Upper lobe of left lung (tissue), 6 donors: ENCODE results near the gene SKIL. TPM values are rescaled to one million over a fixed set of nuclear protein-coding genes. Genes with fewer than 3 reads are reported as not detected.
A peak's percentile ranks its signal among the peaks of the same experiment; 100 is the strongest.
"Not testable (repeated sequence)": the region's sequence is repeated elsewhere in the genome, so short reads cannot be mapped to it uniquely, and the experiment has no call there.

Experiments
- ATAC-seq, 2 donors: fragments of 200-7000 bp; cut with Tn5 transposase; one replicate each; pipeline ENCODE4 v1.9.1; 2022; ENCODE audit warnings: mild to moderate bottlenecking in 2 of 2, moderate library complexity in 2 of 2; ENCODE audit not compliant: low FRiP score in 2 of 2
- DNase-seq, 2 donors: peaks; one replicate each; pipeline ENCODE4 v3.0.0-alpha.2; 2019 to 2020
- H3K27ac ChIP-seq, 4 donors: fragments of 200-600 bp; sonication (generic); one replicate each; pipeline ENCODE4 v1.5.1; 2016 to 2019
- H3K27me3 ChIP-seq, 4 donors: fragments of 200-600 bp; sonication (generic); one replicate each; pipeline ENCODE4 v1.5.1; 2017 to 2019
- H3K36me3 ChIP-seq, 4 donors: fragments of 200-600 bp; sonication (generic); one replicate each; pipeline ENCODE4 v1.5.1; 2016 to 2019
- H3K4me1 ChIP-seq, 4 donors: fragments of 200-600 bp; sonication (generic); one replicate each; pipeline ENCODE4 v1.5.1; 2018 to 2019
- H3K4me3 ChIP-seq, 4 donors: fragments of 200-600 bp; sonication (generic); one replicate each; pipeline ENCODE4 v1.5.1; 2017 to 2019; ENCODE audit warnings: mild to moderate bottlenecking in 2 of 4, moderate library complexity in 1 of 4
- H3K9me3 ChIP-seq, 4 donors: fragments of 200-600 bp; sonication (generic); one replicate each; pipeline ENCODE4 v1.5.1; 2018 to 2019
- CTCF ChIP-seq, 6 experiments: fragments of 450-650 bp in 4 of 6; fragments of 200-600 bp in 2 of 6; sonication (generic) in 2 of 6; IDR thresholded peaks; one replicate each; pipeline ENCODE4 v1.5.1; 2016 to 2019; ENCODE audit warnings: antibody characterized with exemption in 6 of 6
- EP300 ChIP-seq, 4 donors: sonication (generic); formaldehyde crosslinking; IDR thresholded peaks; one replicate each; pipeline ENCODE4 v1.5.1; 2017; ENCODE audit warnings: antibody characterized with exemption in 4 of 4, control low read depth in 2 of 4
- POLR2A ChIP-seq, 4 donors: fragments of 450-650 bp; IDR thresholded peaks; one replicate each; pipeline ENCODE4 v1.5.1; 2016 to 2017; ENCODE audit warnings: antibody characterized with exemption in 4 of 4, mild to moderate bottlenecking in 2 of 4
- POLR2AphosphoS5 ChIP-seq, 2 donors: sonication (generic); formaldehyde crosslinking; IDR thresholded peaks; one replicate each; pipeline ENCODE4 v1.5.1; 2017; ENCODE audit warnings: antibody characterized with exemption in 2 of 2
- WGBS, 2 donors: methylation state at CpG; one replicate each; pipeline ENCODE4 v1.1.5; 2017 to 2018; 5-methylcytosine and 5-hydroxymethylcytosine counted together
- total RNA-seq, 6 donors: library from RNA; depleted of rRNA in 4 of 6; stranded (reverse); fragments of >200 nt in 4 of 6; gene quantifications; one replicate each; pipeline versions ENCODE4 v1.1.0 to v1.2.1, GENCODE V29; 2016 to 2021
- donor health status: DM: no; HTN: no; CAD: no; lungs with moderate emphysema.
- donor health status: DM: no; HTN: yes; CAD: no; lungs with severe emphysema.

The SKIL gene
- total RNA-seq, 6 donors from 2014 or later, result 26.2 to 80.8 (median 69.3) TPM

GRCh38 chr3:170330366-170330765, 27.1 kb upstream of the SKIL start:
- Histone ChIP-seq H3K4me1 (peaks cover 0 to 5% (median 1%) of the 10 kb centered on the region in 4 donors), H3K9me3 (no peaks in the 10 kb centered on the region), H3K4me3 (no peak overlapping the region), H3K36me3 (no peaks in the 10 kb centered on the region), H3K27me3 (no peaks in the 10 kb centered on the region), H3K27ac (no peak overlapping the region)
- ATAC-seq, result peak in 1 of 2 donors; percentile 57
- TF ChIP-seq POLR2A (IDR thresholded peaks at IDR 0.05), result no peak
- no peak for TF ChIP-seq POLR2AphosphoS5 (IDR thresholded peaks at IDR 0.05)
- no peak for TF ChIP-seq EP300 (IDR thresholded peaks at IDR 0.05)
- TF ChIP-seq CTCF (IDR thresholded peaks at IDR 0.05), result no peak
- no peak for DNase-seq
- whole genome bisulfite sequencing, 2 donors, result 80 to 85% methylated on average over 5 of the region's 5 CpGs

GRCh38 chr3:170331143-170331542, 26.4 kb upstream of the SKIL start:
- Histone ChIP-seq H3K9me3 (no peaks in the 10 kb centered on the region), H3K27me3 (no peaks in the 10 kb centered on the region), H3K4me1 (peaks cover 0 to 5% (median 1%) of the 10 kb centered on the region in 4 donors), H3K36me3 (no peaks in the 10 kb centered on the region), H3K4me3 (no peak overlapping the region), H3K27ac (no peak overlapping the region)
- 41 to 44% methylated on average over 4 of the region's 4 CpGs for WGBS, 2 donors
- ATAC-seq (peak in 1 of 2 donors; percentile 35), DNase-seq (peak in 1 of 2 donors; percentile 31)
- TF ChIP-seq EP300 (IDR thresholded peaks at IDR 0.05), result no peak
- TF ChIP-seq CTCF (IDR thresholded peaks at IDR 0.05), result no peak
- no peak for TF ChIP-seq POLR2A (IDR thresholded peaks at IDR 0.05)
- no peak for TF ChIP-seq POLR2AphosphoS5 (IDR thresholded peaks at IDR 0.05)

- no peaks in the 10 kb centered on the region for H3K27me3 ChIP-seq
- H3K36me3 ChIP-seq, result no peaks in the 10 kb centered on the region
- DNase-seq (no peak), ATAC-seq (no peak)
- TF ChIP-seq EP300 (IDR thresholded peaks at IDR 0.05) (no peak), POLR2A (IDR thresholded peaks at IDR 0.05) (no peak), CTCF (IDR thresholded peaks at IDR 0.05) (no peak), POLR2AphosphoS5 (IDR thresholded peaks at IDR 0.05) (no peak)
- H3K4me1 ChIP-seq, result no peaks in the 10 kb centered on the region
- no peak overlapping the region for H3K27ac ChIP-seq
- peaks cover 0 to 5% (median 2%) of the 10 kb centered on the region in 4 donors for H3K9me3 ChIP-seq
- no peak overlapping the region for H3K4me3 ChIP-seq
- WGBS, 2 donors, result 83 to 89% methylated on average over 3 of the region's 3 CpGs
Observed at GRCh38 chr3:170337420-170337819, 20.1 kb upstream of the SKIL start.

GRCh38 chr3:170338690-170339340, 18.7 kb upstream of the SKIL start:
- Histone ChIP-seq H3K9me3 (peaks cover 0 to 5% (median 2%) of the 10 kb centered on the region in 4 donors), H3K27me3 (no peaks in the 10 kb centered on the region), H3K4me3 (no peak overlapping the region), H3K4me1 (no peaks in the 10 kb centered on the region), H3K27ac (no peak overlapping the region), H3K36me3 (no peaks in the 10 kb centered on the region)
- WGBS, 2 donors, result 85 to 91% methylated on average over 1 of the region's 1 CpG
- DNase-seq (no peak), ATAC-seq (no peak)
- TF ChIP-seq POLR2AphosphoS5 (IDR thresholded peaks at IDR 0.05) (no peak), POLR2A (IDR thresholded peaks at IDR 0.05) (no peak), EP300 (IDR thresholded peaks at IDR 0.05) (no peak), CTCF (IDR thresholded peaks at IDR 0.05) (no peak)

GRCh38 chr3:170342273-170342672, 15.2 kb upstream of the SKIL start:
- H3K9me3 ChIP-seq, H3K27me3 ChIP-seq, ATAC-seq, DNase-seq, H3K4me1 ChIP-seq, H3K4me3 ChIP-seq, H3K27ac ChIP-seq, H3K36me3 ChIP-seq: not testable (repeated sequence)
- WGBS, 2 donors, result 97 to 99% methylated on average over 9 of the region's 9 CpGs

- not testable (repeated sequence) for DNase-seq, ATAC-seq, H3K4me1 ChIP-seq, H3K27me3 ChIP-seq, H3K36me3 ChIP-seq, H3K9me3 ChIP-seq, H3K4me3 ChIP-seq, H3K27ac ChIP-seq
- 62 to 64% methylated on average over 6 of the region's 6 CpGs for WGBS, 2 donors
Observed at GRCh38 chr3:170343859-170344258, 13.7 kb upstream of the SKIL start.
